K562 (cell line): Measurements from ENCODE around the gene CACNA1A. TPM values are rescaled to one million over a fixed set of nuclear protein-coding genes. Genes with fewer than 3 reads are reported as not detected.

ENCODE experiments used
- ATAC-seq: fragments of 200-7000 bp; cut with Tn5 transposase; 3 replicates; pipeline ENCODE4 v1.9.1; 2020; ENCODE audit warnings: moderate library complexity
- BruUV-seq: library from RNA; stranded (reverse); fragments of 400-500 nt; replicated peaks from 2 replicates; lab custom pipeline; 2021; lab: Mats Ljungman, UMichigan
- CTCF ChIA-PET: fragments of 300-600 bp; formaldehyde crosslinking; extraction: SDS; loops from one replicate; lab custom pipeline; 2021; ENCODE audit warnings: low intra/inter-chr PET ratio; lab: Yijun Ruan, JAX
- POLR2A ChIA-PET: fragments of 300-600, 350-650 bp; sonication (Branson Sonifier 250); formaldehyde crosslinking; extraction: SDS; loops from one replicate; lab custom pipeline; 2021; ENCODE audit warnings: antibody characterized with exemption, inconsistent platforms; lab: Yijun Ruan, JAX
- DNase-seq, 4 experiments: peaks; one replicate each; pipeline versions ENCODE4 v3.0.0 to v3.0.0-alpha.2; 2011 to 2018; ENCODE audit warnings: low spot score in 3 of 4, mixed read lengths in 3 of 4; ENCODE audit errors: extremely low read depth in 1 of 4
- FAIRE-seq: peaks from 2 replicates; lab custom pipeline; 2011; peaks lifted over from hg19 to GRCh38; lab: Jason Lieb, UNC
- H2AFZ ChIP-seq: 2 replicates; pipeline ENCODE4 v1.6.0; 2011; ENCODE audit warnings: low read depth, low read length, control low read depth, inconsistent platforms
- H3K27ac ChIP-seq: fragments of 200-600 bp; 3 replicates; pipeline ENCODE4 v1.8.0; 2011; ENCODE audit warnings: low read depth, mild to moderate bottlenecking, control low read depth, inconsistent platforms, low read length, moderate library complexity, mixed read lengths; ENCODE audit errors: extremely low read depth
- H3K27me3 ChIP-seq, 2 experiments: fragments of 300-600 bp in 1 of 2; 2 replicates in 1 of 2; 3 replicates in 1 of 2; pipeline versions ENCODE4 v1.6.0 to v1.8.0; 2011; ENCODE audit warnings: inconsistent platforms in 2 of 2, low read length in 2 of 2, mild to moderate bottlenecking in 1 of 2, mixed read lengths in 1 of 2, moderate library complexity in 1 of 2; ENCODE audit not compliant: control insufficient read depth in 2 of 2, insufficient read depth in 2 of 2
- H3K36me3 ChIP-seq: fragments of 300-600 bp; 3 replicates; pipeline ENCODE4 v1.8.0; 2011; ENCODE audit warnings: mild to moderate bottlenecking, low read length, inconsistent platforms; ENCODE audit not compliant: control insufficient read depth, insufficient read depth
- H3K4me1 ChIP-seq, 2 experiments: fragments of 200-600 bp in 1 of 2; replicated peaks in 1 of 2; 2 replicates in 1 of 2; 3 replicates in 1 of 2; pipeline versions ENCODE4 v1.5.1 to v1.8.0; 2011; ENCODE audit warnings: inconsistent platforms in 2 of 2, low read length in 2 of 2, mild to moderate bottlenecking in 1 of 2, mixed read lengths in 1 of 2, moderate library complexity in 1 of 2; ENCODE audit not compliant: control insufficient read depth in 2 of 2, insufficient read depth in 2 of 2
- H3K4me2 ChIP-seq: 2 replicates; pipeline ENCODE4 v1.6.1; 2011; ENCODE audit warnings: low read length, control low read depth, inconsistent platforms, mixed read lengths; ENCODE audit not compliant: insufficient read depth
- H3K4me3 ChIP-seq: fragments of 200-600 bp; sonication (generic), shearing (Covaris generic); 2 replicates; pipeline ENCODE4 v1.5.1; 2016; ENCODE audit warnings: control low read depth, inconsistent platforms
- H3K79me2 ChIP-seq: fragments of 200-600 bp; 3 replicates; pipeline ENCODE4 v1.8.0; 2011; ENCODE audit warnings: low read length, inconsistent platforms; ENCODE audit not compliant: control insufficient read depth, insufficient read depth
- H3K9ac ChIP-seq, 2 experiments: 2 replicates each; pipeline versions ENCODE4 v1.6.0 to v1.6.1; 2011; ENCODE audit warnings: low read depth in 2 of 2, low read length in 2 of 2, control low read depth in 1 of 2, inconsistent platforms in 1 of 2, mild to moderate bottlenecking in 1 of 2, mixed read lengths in 1 of 2; ENCODE audit not compliant: insufficient read depth in 1 of 2
- H3K9me1 ChIP-seq: one replicate; pipeline ENCODE4 v1.6.0; 2011; ENCODE audit warnings: inconsistent platforms, mild to moderate bottlenecking, low read length, moderate library complexity; ENCODE audit not compliant: control insufficient read depth, insufficient read depth
- H3K9me3 ChIP-seq: replicated peaks from 2 replicates; pipeline ENCODE4 v1.5.1; 2011; ENCODE audit warnings: low read depth, low read length, inconsistent platforms; ENCODE audit not compliant: control insufficient read depth, insufficient read depth
- H4K20me1 ChIP-seq: replicated peaks from 2 replicates; pipeline ENCODE4 v1.6.1; 2011; ENCODE audit warnings: low read length, inconsistent platforms, mixed read lengths; ENCODE audit not compliant: control insufficient read depth, insufficient read depth
- ATF6 ChIP-seq: sonication (generic); formaldehyde crosslinking; IDR thresholded peaks from 2 replicates; pipeline ENCODE4 v1.4.0; 2020; ENCODE audit warnings: mild to moderate bottlenecking, missing genetic modification reagents
- L3MBTL2 ChIP-seq: fragments of 450-650 bp; IDR thresholded peaks from 2 replicates; pipeline ENCODE4 v1.6.1; 2016; ENCODE audit warnings: mild to moderate bottlenecking, moderate library complexity
- SETDB1 ChIP-seq: IDR thresholded peaks from one replicate; pipeline ENCODE4 v1.6.1; 2012; ENCODE audit warnings: low read length, control low read depth, inconsistent platforms
- ZNF395 ChIP-seq: fragments of 200-800 bp; sonication (Bioruptor generic); IDR thresholded peaks from 2 replicates; pipeline ENCODE4 v1.6.1; 2017; ENCODE audit warnings: missing genetic modification characterization, missing compliant biosample characterization
- WGBS: fragments of 100-300 bp; shearing (Covaris generic); methylation state at CpG from one replicate; pipeline ENCODE4 v1.1.6; 2016; ENCODE audit warnings: low coverage, mixed read lengths; ENCODE audit not compliant: insufficient coverage; ENCODE audit errors: missing lambda C conversion rate; 5-methylcytosine and 5-hydroxymethylcytosine counted together
- in situ Hi-C: fragments of 300-500 bp; cut with MboI; formaldehyde crosslinking; loops from 4 replicates; pipeline ENCODE4 v1.15.0; 2018; ENCODE audit warnings: inconsistent platforms, mixed read lengths
- intact Hi-C: fragments of 100-400 bp; cut with micrococcal nuclease; formaldehyde crosslinking; loops from 2 replicates; pipeline ENCODE4 v1.14.2; 2022
- polyA plus RNA-seq, 8 experiments: library from polyadenylated mRNA; depleted of rRNA in 4 of 8; stranded (reverse) in 5 of 8; unstranded in 3 of 8; fragments of >200 nt; fragmentation: Nextera tagmentation in 2 of 8; fragmentation: Illumina TruSeq in 1 of 8; extraction: Ambion mirVana in 2 of 8; extraction: Trizol in 1 of 8; gene quantifications; 2 replicates each; pipeline versions ENCODE4 v1.2.1 to v1.2.3, GENCODE V29; 2011 to 2014; ENCODE audit warnings: inconsistent platforms in 1 of 8, missing spikeins in 1 of 8
- total RNA-seq, 7 experiments: library from RNA; depleted of rRNA in 6 of 7; stranded (reverse); fragments of >200 nt in 6 of 7; fragmentation: Illumina TruSeq in 2 of 7; extraction: Trizol in 2 of 7; gene quantifications; 2 replicates each; pipeline versions ENCODE4 v1.2.1 to v1.2.3, GENCODE V29; 2011 to 2021; ENCODE audit warnings: low replicate concordance in 1 of 7

Gene CACNA1A
- total and polyA plus RNA-seq, 9 of the 15 experiments (the other 6 are each of a cell fraction or from before 2014, with no cell fraction given): 0.03 to 0.20 (median 0.09) TPM; not detected in 1

GRCh38 chr19:13220847-13221246, 285.4 kb downstream of the CACNA1A start (continued):
- TF ChIP-seq ZNF395 (CRISPR knock-in tag) (no peak), ATF6 (no peak), SETDB1 (no peak), L3MBTL2 (peak; percentile 28; the same call in 1 of the 2 replicates)

GRCh38 chr19:13215572-13216380, 290.5 kb downstream of the CACNA1A start:
- Histone ChIP-seq H3K4me2 (no peak overlapping the region), H3K9me1 (no peaks in the 10 kb centered on the region), H4K20me1 (no peaks in the 10 kb centered on the region), H3K79me2 (no peaks in the 10 kb centered on the region), H3K9ac (peak overlapping the region in 1 of 2 experiments; percentile 50; a peak in 2 of 4 replicates), H3K27ac (no peak overlapping the region), H3K4me3 (no peak overlapping the region), H3K27me3 (peaks cover 0 to 13% of the 10 kb centered on the region in 2 experiments; a peak in 2 of 5 replicates), H3K36me3 (no peaks in the 10 kb centered on the region), H3K4me1 (peaks cover 0 to 27% of the 10 kb centered on the region in 2 experiments; a peak in 2 of 5 replicates), H3K9me3 (no peaks in the 10 kb centered on the region), H2AFZ (no peak overlapping the region)
- intact Hi-C loops (no loop called here), in situ Hi-C loops (no loop called here)
- 8% methylated on average over 17 of the region's 19 CpGs for WGBS
- ATAC-seq: no peak
- POLR2A ChIA-PET: interaction anchor here (1.2 to 1.3 kb wide), 2 partner anchors 60 to 66 kb away, joined by 3 to 5 read pairs; no protein-coding TSS in a partner anchor
- BruUV-seq: no TSS peak
- no peak for FAIRE-seq
- CTCF ChIA-PET: no interaction called here
- no peak for DNase-seq
